ENCODE data around the gene SPEN.
"Not testable (repeated sequence)": the region's sequence is repeated elsewhere in the genome, so short reads cannot be mapped to it uniquely, and the experiment has no call there.

The SPEN gene

DNA sequence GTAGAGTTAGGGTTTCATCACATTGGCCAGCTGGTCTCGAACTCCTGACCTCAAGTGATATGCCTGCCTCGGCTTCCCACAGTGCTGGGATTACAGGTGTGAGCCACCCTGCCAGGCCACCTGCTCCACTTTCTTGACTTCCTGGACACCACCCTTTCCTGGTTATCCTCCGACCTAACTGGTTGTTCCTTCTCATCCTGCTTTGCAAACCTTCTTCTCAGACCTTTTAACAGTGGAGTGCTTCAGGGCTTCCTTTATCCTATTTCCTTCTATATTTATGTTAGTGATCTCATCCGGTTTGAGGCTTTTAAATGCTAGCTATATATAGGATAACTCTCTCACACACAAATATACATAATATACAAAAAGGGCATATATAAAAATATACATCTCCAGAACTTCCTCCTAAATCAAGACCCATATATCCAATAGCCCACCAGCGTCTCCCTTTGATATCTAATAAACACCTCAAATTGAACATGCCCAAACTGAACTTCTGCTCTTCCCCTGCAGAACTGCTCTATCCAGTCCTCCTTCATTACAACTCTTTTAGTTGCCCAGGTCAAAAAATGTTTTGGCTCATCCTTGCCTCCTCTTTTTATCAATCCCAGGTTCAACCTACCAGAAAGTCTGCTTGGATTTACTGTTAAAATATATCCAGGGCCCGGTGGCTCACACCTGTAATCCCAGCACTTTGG is 20.5 kb upstream of the SPEN start:
- H3K27me3 ChIP-seq (ENCODE audit: insufficient read depth, low read length, poor library complexity): no peaks in the 10 kb centered on the region
- peaks cover 6% of the 10 kb centered on the region; the same call in 1 of the 2 replicates for H3K79me2 ChIP-seq (ENCODE audit: insufficient read depth, low read length)
- no peaks in the 10 kb centered on the region for H3K9me3 ChIP-seq (ENCODE audit: insufficient read depth, low read length, severe bottlenecking)
- no peaks in the 10 kb centered on the region for H4K20me1 ChIP-seq (ENCODE audit: insufficient read depth, low read length)
- H2AFZ ChIP-seq (ENCODE audit: low read depth, low read length): no peak overlapping the region
- H3K36me3 ChIP-seq (ENCODE audit: insufficient read depth, low read length): no peaks in the 10 kb centered on the region
- no peak overlapping the region for H3K4me3 ChIP-seq (ENCODE audit: low read depth in 1 of 2, low read length in 2 of 2)
- no peak for TF ChIP-seq EZH2 (IDR thresholded peaks at IDR 0.05; ENCODE audit: borderline replicate concordance, low read depth, low read length, severe bottlenecking)
- TF ChIP-seq, protein P1, sequence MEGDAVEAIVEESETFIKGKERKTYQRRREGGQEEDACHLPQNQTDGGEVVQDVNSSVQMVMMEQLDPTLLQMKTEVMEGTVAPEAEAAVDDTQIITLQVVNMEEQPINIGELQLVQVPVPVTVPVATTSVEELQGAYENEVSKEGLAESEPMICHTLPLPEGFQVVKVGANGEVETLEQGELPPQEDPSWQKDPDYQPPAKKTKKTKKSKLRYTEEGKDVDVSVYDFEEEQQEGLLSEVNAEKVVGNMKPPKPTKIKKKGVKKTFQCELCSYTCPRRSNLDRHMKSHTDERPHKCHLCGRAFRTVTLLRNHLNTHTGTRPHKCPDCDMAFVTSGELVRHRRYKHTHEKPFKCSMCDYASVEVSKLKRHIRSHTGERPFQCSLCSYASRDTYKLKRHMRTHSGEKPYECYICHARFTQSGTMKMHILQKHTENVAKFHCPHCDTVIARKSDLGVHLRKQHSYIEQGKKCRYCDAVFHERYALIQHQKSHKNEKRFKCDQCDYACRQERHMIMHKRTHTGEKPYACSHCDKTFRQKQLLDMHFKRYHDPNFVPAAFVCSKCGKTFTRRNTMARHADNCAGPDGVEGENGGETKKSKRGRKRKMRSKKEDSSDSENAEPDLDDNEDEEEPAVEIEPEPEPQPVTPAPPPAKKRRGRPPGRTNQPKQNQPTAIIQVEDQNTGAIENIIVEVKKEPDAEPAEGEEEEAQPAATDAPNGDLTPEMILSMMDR (IDR thresholded peaks at IDR 0.05; ENCODE audit: borderline replicate concordance, extremely low read depth, low read length, poor library complexity, severe bottlenecking): no peak
- H3K9ac ChIP-seq (ENCODE audit: low read depth, low read length): no peak overlapping the region
- H3K27ac ChIP-seq (ENCODE audit: low read length): no peak overlapping the region
- ATAC-seq (ENCODE audit: insufficient read depth, low read depth): no peak
- peaks cover 1% of the 10 kb centered on the region; the same call in 1 of the 2 replicates for H3K4me1 ChIP-seq (ENCODE audit: insufficient read depth, low read length)
- H3K4me2 ChIP-seq (ENCODE audit: insufficient read depth, low read length): no peak overlapping the region
- DNase-seq: no peak

DNA sequence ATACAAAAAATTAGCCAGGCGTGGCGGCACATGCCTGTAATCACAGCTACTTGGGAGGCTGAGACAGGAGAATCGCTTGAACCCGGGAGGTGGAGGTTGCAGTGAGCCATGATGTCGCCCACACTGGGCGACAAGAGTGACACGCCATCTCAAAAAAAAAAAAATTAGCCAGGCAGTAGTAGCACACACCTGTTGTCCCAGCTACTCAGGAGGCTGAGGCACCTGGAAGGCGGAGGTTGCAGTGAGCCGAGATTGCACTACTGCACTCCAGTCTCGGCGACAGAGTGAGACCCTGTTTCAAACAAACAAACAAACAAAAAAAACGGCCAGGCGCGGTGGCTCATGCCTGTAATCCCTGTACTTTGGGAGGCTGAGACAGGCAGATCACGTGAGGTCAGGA is 19.9 kb upstream of the SPEN start:
- not testable (repeated sequence) for H3K27me3 ChIP-seq (ENCODE audit: insufficient read depth, low read length, poor library complexity); H3K4me1 ChIP-seq (ENCODE audit: insufficient read depth, low read length); H3K4me2 ChIP-seq (ENCODE audit: insufficient read depth, low read length); H4K20me1 ChIP-seq (ENCODE audit: insufficient read depth, low read length); H3K36me3 ChIP-seq (ENCODE audit: insufficient read depth, low read length); H3K4me3 ChIP-seq (ENCODE audit: low read depth in 1 of 2, low read length in 2 of 2); DNase-seq; H3K27ac ChIP-seq (ENCODE audit: low read length); ATAC-seq (ENCODE audit: insufficient read depth, low read depth); H2AFZ ChIP-seq (ENCODE audit: low read depth, low read length); H3K9ac ChIP-seq (ENCODE audit: low read depth, low read length); H3K9me3 ChIP-seq (ENCODE audit: insufficient read depth, low read length, severe bottlenecking)
- H3K79me2 ChIP-seq (ENCODE audit: insufficient read depth, low read length): peaks cover 12% of the 10 kb centered on the region

DNA sequence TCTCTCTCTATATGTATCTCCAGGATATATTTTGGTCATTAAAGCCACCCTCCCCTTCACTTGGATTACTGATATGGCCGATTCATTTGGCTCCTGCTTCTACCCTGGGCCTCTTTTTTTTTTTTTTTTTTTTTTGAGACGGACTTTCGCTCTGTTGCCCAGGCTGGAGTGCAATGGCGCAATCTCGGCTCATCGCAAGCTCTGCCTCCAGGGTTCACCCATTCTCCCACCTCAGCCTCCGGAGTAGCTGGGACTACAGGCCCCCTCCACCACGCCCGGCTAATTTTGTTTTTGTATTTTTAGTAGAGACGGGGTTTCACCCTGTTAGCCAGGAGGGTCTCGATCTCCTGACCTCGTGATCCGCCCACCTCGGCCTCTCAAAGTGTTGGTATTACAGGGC is 18.6 kb upstream of the SPEN start:
- not testable (repeated sequence) for H3K4me2 ChIP-seq (ENCODE audit: insufficient read depth, low read length); H3K4me3 ChIP-seq (ENCODE audit: low read depth in 1 of 2, low read length in 2 of 2); ATAC-seq (ENCODE audit: insufficient read depth, low read depth); H3K36me3 ChIP-seq (ENCODE audit: insufficient read depth, low read length); H3K9ac ChIP-seq (ENCODE audit: low read depth, low read length); H2AFZ ChIP-seq (ENCODE audit: low read depth, low read length); H3K27me3 ChIP-seq (ENCODE audit: insufficient read depth, low read length, poor library complexity); H3K27ac ChIP-seq (ENCODE audit: low read length); H4K20me1 ChIP-seq (ENCODE audit: insufficient read depth, low read length); DNase-seq; H3K9me3 ChIP-seq (ENCODE audit: insufficient read depth, low read length, severe bottlenecking)
- Histone ChIP-seq H3K4me1 (ENCODE audit: insufficient read depth, low read length) (peaks cover 13% of the 10 kb centered on the region), H3K79me2 (ENCODE audit: insufficient read depth, low read length) (peaks cover 25% of the 10 kb centered on the region)

DNA sequence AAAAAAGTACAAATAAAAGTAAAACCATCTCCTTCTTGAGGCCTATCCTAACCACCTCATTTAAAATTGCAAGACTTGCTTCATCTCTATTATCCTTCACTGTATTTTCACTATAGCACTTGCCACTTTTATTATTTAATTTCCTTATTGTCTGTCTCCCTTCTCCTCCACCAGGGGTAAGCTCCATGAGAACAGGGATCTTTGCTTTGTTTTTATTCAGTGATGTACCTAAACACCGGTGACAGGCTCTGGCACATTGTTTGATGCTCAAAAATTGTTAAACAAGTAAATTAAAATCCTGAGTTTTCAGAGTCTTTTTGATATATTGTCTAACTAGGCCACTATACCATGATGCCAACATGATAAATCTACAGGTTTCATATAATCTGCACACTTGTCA is 17.2 kb upstream of the SPEN start:
- TF ChIP-seq, protein P1 (IDR thresholded peaks at IDR 0.05; ENCODE audit: borderline replicate concordance, extremely low read depth, low read length, poor library complexity, severe bottlenecking): no peak
- TF ChIP-seq EZH2 (IDR thresholded peaks at IDR 0.05; ENCODE audit: borderline replicate concordance, low read depth, low read length, severe bottlenecking): no peak
- Histone ChIP-seq H3K4me2 (ENCODE audit: insufficient read depth, low read length) (no peak overlapping the region), H3K4me1 (ENCODE audit: insufficient read depth, low read length) (peaks cover 15% of the 10 kb centered on the region)

More for the DNA sequence above, 17.2 kb upstream of the SPEN start:
- Histone ChIP-seq H3K27me3 (ENCODE audit: insufficient read depth, low read length, poor library complexity) (no peaks in the 10 kb centered on the region), H2AFZ (ENCODE audit: low read depth, low read length) (no peak overlapping the region), H4K20me1 (ENCODE audit: insufficient read depth, low read length) (no peaks in the 10 kb centered on the region), H3K27ac (ENCODE audit: low read length) (no peak overlapping the region), H3K9ac (ENCODE audit: low read depth, low read length) (no peak overlapping the region), H3K4me3 (ENCODE audit: low read depth in 1 of 2, low read length in 2 of 2) (no peak overlapping the region), H3K79me2 (ENCODE audit: insufficient read depth, low read length) (peaks cover 29% of the 10 kb centered on the region), H3K9me3 (ENCODE audit: insufficient read depth, low read length, severe bottlenecking) (no peaks in the 10 kb centered on the region), H3K36me3 (ENCODE audit: insufficient read depth, low read length) (no peaks in the 10 kb centered on the region; the same call in 1 of the 2 replicates)
- ATAC-seq (ENCODE audit: insufficient read depth, low read depth): no peak
- DNase-seq: no peak
